Cortex of kidney (tissue), 1 donor: ENCODE data around the gene PAGE3.

Experiments
- DNase-seq: peaks from one replicate; lab custom pipeline; 2025; lab: John Stamatoyannopoulos, UW

PAGE3 gene, protein sequence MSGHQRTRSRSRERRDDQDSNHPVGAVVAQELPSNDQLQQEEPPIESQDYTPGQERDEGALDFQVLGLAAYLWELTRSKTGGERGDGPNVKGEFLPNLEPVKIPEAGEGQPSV

GRCh38 chrX:55264816-55265215 lies at the start of gene PAGE3:
PAGE3 (minus strand) TSS chrX:55264916; CDS start chrX:55263903, 1,013 bp downstream.
- DNase-seq, result no peak

GRCh38 chrX:55312655-55313054 lies 47.9 kb upstream of the PAGE3 start:
- no peak for DNase-seq

DNA sequence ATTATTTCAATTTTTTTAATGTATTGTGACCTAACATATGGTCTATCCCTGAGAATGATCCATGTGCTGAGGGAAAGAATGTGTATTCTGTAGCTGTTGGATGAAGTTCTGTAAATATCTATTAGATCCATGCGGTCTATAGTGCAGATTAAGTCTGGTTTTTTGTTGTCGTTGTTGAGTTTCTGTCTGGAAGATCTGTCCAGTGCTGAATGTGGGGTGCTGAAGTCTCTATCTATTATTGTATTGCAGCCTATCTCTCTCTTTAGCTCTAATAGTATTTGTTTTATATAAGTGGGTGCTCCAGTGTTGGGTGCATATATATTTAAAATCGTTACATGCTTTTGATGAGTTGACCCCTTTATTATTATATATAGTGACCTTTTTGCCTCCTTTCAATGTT lies 26.2 kb upstream of the PAGE3 start:
- no peak for DNase-seq

DNA sequence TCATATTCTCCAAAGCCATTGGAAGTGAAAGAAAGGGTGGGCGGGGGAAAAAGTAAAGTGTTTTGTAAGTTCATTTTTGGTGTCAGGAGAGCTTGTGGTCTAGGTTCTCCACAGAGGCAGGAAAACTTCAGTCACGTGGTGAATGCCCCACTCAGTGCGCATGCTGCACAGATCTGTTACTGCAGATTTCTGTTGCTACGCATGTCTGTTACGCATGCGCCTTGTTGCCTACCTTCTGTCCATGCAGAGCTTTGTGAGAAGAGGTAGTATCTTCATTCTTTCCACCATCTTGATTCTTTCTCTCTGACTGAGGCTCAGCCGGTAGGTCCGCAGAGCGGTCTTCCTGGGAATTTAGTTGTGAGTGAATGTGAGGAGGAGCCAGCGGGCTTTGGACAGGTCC lies 15.1 kb upstream of the PAGE3 start:
- DNase-seq, result no peak

DNA sequence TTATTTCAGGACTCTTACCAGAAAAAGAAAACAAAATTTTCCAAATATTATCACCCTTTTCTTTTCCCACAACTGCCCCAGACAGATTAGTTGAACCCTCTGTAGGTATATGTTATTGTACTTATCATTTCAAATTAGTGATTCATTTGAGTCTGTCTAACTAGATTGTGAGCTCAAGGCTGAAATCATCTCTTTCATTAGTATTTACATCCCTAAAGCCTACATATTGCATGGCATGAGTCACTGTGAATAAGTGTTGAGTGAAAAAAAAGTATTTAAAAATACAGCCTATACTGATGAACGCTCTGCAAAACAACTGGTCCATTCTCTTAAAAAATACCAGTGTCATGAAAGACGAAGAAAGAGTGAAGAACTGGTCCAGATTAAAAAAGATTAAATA lies 3.9 kb downstream of the PAGE3 start:
- DNase-seq, result no peak

DNA sequence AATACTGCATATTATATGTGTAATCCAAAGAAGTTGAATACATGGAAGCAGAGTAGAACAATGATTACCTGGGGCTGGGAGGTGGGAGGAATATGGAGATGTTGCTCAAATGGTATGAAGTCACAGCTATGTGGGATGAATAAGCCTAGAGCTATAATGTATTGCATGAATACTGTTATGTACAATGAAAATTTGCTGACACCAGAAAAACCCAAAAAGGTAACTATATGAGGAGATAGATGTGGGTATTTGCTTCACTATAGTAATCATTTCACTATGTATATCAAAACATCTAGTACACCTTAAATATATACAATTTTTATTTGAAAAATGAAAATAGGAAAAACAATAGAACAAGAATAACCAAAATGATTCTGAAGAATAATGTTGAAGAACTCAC lies 11.2 kb downstream of the PAGE3 start:
- no peak for DNase-seq

DNA sequence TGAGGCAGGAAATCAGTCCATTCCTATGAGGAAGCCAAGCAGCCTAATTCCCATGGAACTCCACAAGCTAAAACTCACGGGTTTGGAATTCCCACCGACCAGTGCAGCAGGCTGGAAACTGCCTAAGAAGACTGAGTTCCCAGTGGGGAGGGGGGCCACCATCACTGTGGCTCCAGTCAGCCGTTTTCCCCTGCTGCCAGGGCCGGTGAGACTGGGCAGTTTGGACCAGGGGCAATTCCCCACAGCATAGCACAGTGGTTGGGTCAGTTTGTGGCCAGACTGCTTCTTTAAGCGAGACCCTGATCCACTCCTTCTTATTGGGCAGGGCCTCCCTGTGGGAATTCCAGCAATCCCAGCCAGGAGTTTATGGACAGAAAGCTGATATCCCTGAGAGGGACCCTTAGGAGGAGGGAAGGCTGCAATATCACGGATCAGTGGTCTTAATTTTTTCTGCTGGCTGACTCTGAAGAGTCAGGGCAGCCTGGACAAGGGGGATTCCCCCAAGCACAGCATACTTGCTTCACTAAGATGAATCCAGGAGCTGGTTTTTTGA lies 23.9 kb downstream of the PAGE3 start:
- DNase-seq, result no peak

GRCh38 chrX:55220119-55220794 lies 44.5 kb downstream of the PAGE3 start, which contains the start of gene PAGE5:
PAGE5 (plus strand) TSS chrX:55220346; CDS start chrX:55221383, 1,037 bp downstream.
- DNase-seq, result no peak

DNA sequence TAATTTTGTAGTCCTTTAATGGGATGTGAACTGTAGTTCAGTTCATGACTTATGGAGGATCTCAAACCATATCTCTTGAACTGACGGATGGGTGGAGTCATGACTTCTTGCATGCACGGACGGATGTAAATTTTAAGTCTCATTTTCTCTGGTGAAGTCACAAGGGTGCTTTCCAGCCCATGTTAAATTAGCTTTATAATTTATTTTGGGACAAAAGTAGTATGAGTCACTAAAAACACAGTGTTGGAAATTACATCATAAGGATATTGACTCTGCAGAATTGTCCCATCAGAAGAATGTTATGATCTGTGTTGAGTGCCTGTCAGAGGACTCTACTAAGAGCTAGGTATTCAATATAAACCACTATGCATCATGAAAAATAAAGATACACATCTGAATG lies 51.3 kb downstream of the PAGE3 start:
- no peak for DNase-seq

GRCh38 chrX:55210931-55211677 lies 53.6 kb downstream of the PAGE3 start:
- no peak for DNase-seq
